Ovary (tissue), 3 donors: ENCODE results near the gene DPT.

ENCODE experiments used
- POLR2A ChIP-seq: fragments of 450-650 bp; IDR thresholded peaks from one replicate; pipeline ENCODE4 v1.6.1; 2017; ENCODE audit warnings: antibody characterized with exemption, mild to moderate bottlenecking, moderate library complexity
- TF ChIP-seq, protein P1 (sequence below), 3 donors: fragments of 450-650 bp in 2 of 3; fragments of 200-600 bp in 1 of 3; IDR thresholded peaks; one replicate each; pipeline versions ENCODE4 v1.5.1 to v1.8.0; 2016 to 2022; ENCODE audit warnings: antibody characterized with exemption in 3 of 3, mild to moderate bottlenecking in 1 of 3
- donor health status: DM: no; HTN: no; CAD: no.

DNA sequence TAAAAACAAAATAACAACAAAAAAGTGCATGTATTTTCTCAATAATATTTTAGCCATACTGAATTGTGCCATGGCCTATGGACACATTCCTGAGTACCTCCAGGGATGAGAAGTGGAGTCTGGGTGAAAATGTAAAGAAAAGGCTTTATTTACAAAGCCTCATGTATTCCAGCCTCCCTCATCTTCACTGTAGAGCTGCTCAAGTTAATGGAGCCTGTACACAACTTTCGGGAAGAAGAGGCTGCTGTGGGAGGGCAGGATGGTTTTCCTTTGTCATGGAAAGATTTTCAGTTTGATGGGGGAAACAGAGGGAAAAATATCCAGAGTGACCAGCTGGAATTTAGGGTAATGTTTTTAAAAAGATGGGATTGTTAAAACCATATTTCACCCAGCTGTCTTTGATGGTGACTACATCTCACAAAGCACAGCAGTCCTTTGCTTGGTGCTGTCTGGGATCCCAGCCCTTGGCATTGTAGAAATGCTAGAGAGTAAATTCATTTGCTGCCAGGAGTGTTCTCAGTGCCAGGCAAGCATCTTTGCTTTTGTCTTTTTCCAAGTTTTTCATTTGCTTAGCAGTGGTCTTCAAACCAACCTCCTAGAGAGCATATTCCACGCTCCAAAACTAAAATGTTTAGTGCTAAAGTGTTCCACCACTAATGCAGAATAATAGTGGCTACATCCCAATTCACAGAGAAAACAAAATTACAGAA is 54.9 kb downstream of the DPT start:
- TF ChIP-seq, protein P1, sequence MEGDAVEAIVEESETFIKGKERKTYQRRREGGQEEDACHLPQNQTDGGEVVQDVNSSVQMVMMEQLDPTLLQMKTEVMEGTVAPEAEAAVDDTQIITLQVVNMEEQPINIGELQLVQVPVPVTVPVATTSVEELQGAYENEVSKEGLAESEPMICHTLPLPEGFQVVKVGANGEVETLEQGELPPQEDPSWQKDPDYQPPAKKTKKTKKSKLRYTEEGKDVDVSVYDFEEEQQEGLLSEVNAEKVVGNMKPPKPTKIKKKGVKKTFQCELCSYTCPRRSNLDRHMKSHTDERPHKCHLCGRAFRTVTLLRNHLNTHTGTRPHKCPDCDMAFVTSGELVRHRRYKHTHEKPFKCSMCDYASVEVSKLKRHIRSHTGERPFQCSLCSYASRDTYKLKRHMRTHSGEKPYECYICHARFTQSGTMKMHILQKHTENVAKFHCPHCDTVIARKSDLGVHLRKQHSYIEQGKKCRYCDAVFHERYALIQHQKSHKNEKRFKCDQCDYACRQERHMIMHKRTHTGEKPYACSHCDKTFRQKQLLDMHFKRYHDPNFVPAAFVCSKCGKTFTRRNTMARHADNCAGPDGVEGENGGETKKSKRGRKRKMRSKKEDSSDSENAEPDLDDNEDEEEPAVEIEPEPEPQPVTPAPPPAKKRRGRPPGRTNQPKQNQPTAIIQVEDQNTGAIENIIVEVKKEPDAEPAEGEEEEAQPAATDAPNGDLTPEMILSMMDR (IDR thresholded peaks at IDR 0.05): no peak
- TF ChIP-seq POLR2A: no peak
